Gastrocnemius medialis (tissue), 4 donors: ENCODE measurements around the gene OR52J3. TPM values are rescaled to one million over a fixed set of nuclear protein-coding genes. Genes with fewer than 3 reads are reported as not detected.

Experiments
- ATAC-seq, 2 donors: fragments of 150-250 bp; one replicate each; pipeline ENCODE4 v1.9.1; 2016
- DNase-seq, 2 donors: peaks; one replicate each; pipeline ENCODE4 v3.0.0-alpha.2; 2019
- H3K27ac ChIP-seq, 4 donors: fragments of 200-600 bp; sonication (generic); 1 replicate in 1 of 4; 2 replicates in 3 of 4; pipeline ENCODE4 v1.5.1; 2016 to 2018; ENCODE audit warnings: mild to moderate bottlenecking in 2 of 4, moderate library complexity in 1 of 4
- H3K27me3 ChIP-seq, 3 donors: fragments of 200-600 bp; sonication (generic) in 2 of 3; 1 replicate in 1 of 3; 2 replicates in 2 of 3; pipeline versions ENCODE4 v1.5.1 to v1.6.0; 2016 to 2019; ENCODE audit warnings: mild to moderate bottlenecking in 1 of 3, moderate library complexity in 1 of 3
- H3K36me3 ChIP-seq, 2 donors: fragments of 200-600 bp; sonication (generic) in 1 of 2; one replicate each; pipeline ENCODE4 v1.5.1; 2017 to 2018
- H3K4me1 ChIP-seq, 2 donors: fragments of 200-600 bp; sonication (generic) in 1 of 2; one replicate each; pipeline ENCODE4 v1.5.1; 2016 to 2017; ENCODE audit warnings: mild to moderate bottlenecking in 2 of 2
- H3K4me3 ChIP-seq, 4 donors: fragments of 200-600 bp; sonication (generic) in 3 of 4; 1 replicate in 1 of 4; 2 replicates in 3 of 4; pipeline ENCODE4 v1.5.1; 2016 to 2019; ENCODE audit warnings: mild to moderate bottlenecking in 2 of 4
- H3K9me3 ChIP-seq, 3 donors: fragments of 200-600 bp; sonication (generic) in 2 of 3; 1 replicate in 1 of 3; 2 replicates in 2 of 3; pipeline ENCODE4 v1.5.1; 2016 to 2019
- POLR2A ChIP-seq, 2 donors: fragments of 450-650 bp; IDR thresholded peaks; one replicate each; pipeline ENCODE4 v1.6.1; 2017; ENCODE audit warnings: antibody characterized with exemption in 2 of 2, mild to moderate bottlenecking in 2 of 2, moderate library complexity in 2 of 2
- in situ Hi-C, 4 donors: fragments of 200-750 bp; cut with MboI; loops; one replicate each; pipeline versions ENCODE4 v1.15.0 to v1.8.0; 2017; ENCODE audit warnings: low sequenced_read_pairs in 4 of 4
- intact Hi-C: fragments of 100-400 bp; cut with DNase I; formaldehyde crosslinking; loops from one replicate; pipeline ENCODE4 v1.15.1; 2023; ENCODE audit warnings: low total_unique reads
- total RNA-seq, 4 donors: library from RNA; depleted of rRNA; stranded (reverse); fragments of >200 nt; gene quantifications; one replicate each; pipeline versions ENCODE4 v1.1.0 to v1.2.3, GENCODE V29; 2016
- TF ChIP-seq, protein P1 (sequence below), 5 experiments: fragments of 450-650 bp in 3 of 5; fragments of 200-600 bp in 2 of 5; sonication (generic) in 2 of 5; IDR thresholded peaks in 4 of 5; conservative IDR thresholded peaks in 1 of 5; 1 replicate in 4 of 5; 2 replicates in 1 of 5; pipeline ENCODE4 v1.5.1; 2016 to 2019; ENCODE audit warnings: antibody characterized with exemption in 5 of 5, mild to moderate bottlenecking in 3 of 5, moderate library complexity in 3 of 5

Gene OR52J3
- total RNA-seq, 4 donors from 2014 or later: not detected

DNA sequence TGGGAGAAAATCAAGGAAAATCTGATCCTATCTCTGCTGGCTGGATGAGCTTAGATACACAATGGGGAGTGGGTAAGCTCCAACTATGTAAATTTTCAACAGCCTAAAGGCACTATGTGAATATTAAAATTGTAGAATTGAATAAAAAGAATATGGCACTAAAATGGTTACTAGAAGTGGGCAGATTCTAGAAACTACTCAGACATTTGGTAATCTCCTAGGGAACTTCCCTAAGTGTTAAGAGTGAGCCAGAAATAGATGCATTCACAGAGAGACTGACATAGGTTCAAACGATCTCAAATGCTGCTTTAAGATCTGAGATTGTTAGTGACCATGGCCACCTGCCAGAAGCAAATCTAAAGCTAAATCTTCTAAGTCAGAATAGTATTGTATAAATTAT, 18.7 kb downstream of the OR52J3 start:
- Histone ChIP-seq H3K4me1 (no peaks in the 10 kb centered on the region), H3K9me3 (no peaks in the 10 kb centered on the region), H3K4me3 (no peak overlapping the region), H3K27me3 (no peaks in the 10 kb centered on the region), H3K36me3 (no peaks in the 10 kb centered on the region), H3K27ac (no peak overlapping the region)
- intact Hi-C loops: no loop called here
- TF ChIP-seq POLR2A (IDR thresholded peaks at IDR 0.05): no peak
- TF ChIP-seq, protein P1, sequence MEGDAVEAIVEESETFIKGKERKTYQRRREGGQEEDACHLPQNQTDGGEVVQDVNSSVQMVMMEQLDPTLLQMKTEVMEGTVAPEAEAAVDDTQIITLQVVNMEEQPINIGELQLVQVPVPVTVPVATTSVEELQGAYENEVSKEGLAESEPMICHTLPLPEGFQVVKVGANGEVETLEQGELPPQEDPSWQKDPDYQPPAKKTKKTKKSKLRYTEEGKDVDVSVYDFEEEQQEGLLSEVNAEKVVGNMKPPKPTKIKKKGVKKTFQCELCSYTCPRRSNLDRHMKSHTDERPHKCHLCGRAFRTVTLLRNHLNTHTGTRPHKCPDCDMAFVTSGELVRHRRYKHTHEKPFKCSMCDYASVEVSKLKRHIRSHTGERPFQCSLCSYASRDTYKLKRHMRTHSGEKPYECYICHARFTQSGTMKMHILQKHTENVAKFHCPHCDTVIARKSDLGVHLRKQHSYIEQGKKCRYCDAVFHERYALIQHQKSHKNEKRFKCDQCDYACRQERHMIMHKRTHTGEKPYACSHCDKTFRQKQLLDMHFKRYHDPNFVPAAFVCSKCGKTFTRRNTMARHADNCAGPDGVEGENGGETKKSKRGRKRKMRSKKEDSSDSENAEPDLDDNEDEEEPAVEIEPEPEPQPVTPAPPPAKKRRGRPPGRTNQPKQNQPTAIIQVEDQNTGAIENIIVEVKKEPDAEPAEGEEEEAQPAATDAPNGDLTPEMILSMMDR (IDR thresholded peaks at IDR 0.05 in 4 of 5, conservative IDR thresholded peaks at IDR 0.05 in 1 of 5): no peak
- in situ Hi-C loops: no loop called here
- ATAC-seq (no peak), DNase-seq (no peak)

DNA sequence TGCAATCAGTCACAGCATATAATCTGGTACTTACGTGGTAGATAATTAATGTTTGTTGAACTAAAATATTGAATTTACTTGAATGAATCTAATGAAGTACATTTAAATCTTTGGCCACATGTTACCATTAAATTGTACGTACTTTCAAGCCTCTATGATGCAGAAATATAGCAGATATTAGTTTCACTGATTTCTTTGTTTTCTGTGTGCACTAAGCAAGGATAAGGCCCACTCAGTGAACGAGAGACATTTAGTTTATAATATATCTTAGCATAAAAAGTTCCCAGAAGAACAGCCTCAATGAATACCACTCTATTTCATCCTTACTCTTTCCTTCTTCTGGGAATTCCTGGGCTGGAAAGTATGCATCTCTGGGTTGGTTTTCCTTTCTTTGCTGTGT, 22.9 kb downstream of the OR52J3 start, which contains the start of gene OR52E1:
OR52E1 (plus strand) TSS at position 301 of the 400 bp plus-strand sequence.
- Histone ChIP-seq H3K36me3 (no peaks in the 10 kb centered on the region), H3K4me1 (no peaks in the 10 kb centered on the region), H3K27ac (no peak within 1 kb of the TSS), H3K4me3 (no peak within 1 kb of the TSS), H3K27me3 (no peaks in the 10 kb centered on the region), H3K9me3 (no peaks in the 10 kb centered on the region)
- in situ Hi-C loops: no loop called here
- DNase-seq: no peak
- intact Hi-C loops: no loop called here
- ATAC-seq: no peak
- TF ChIP-seq, protein P1 (IDR thresholded peaks at IDR 0.05 in 4 of 5, conservative IDR thresholded peaks at IDR 0.05 in 1 of 5): no peak
- TF ChIP-seq POLR2A (IDR thresholded peaks at IDR 0.05): no peak

DNA sequence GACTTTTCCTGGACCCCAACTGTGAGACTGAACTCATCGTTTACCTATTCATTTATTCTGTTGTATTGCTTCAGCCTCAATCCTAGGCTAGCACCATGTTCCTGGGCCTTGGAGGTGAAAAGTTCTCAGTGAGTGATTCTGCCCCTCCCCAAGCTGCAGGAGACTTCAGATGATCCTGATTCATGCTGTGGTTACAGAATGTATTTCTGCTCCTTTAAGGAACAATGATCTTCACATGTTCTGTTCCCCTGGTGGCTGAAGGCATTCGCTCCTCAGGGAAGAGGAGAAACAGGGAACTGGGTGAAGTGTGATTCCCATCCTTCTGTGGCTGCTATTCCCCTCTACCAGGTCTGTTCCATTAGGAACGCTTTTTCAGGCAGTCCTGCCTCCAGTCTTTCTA, 25.5 kb downstream of the OR52J3 start:
- Histone ChIP-seq H3K9me3 (no peaks in the 10 kb centered on the region), H3K4me1 (no peaks in the 10 kb centered on the region), H3K4me3 (no peak overlapping the region), H3K36me3 (no peaks in the 10 kb centered on the region), H3K27ac (no peak overlapping the region), H3K27me3 (no peaks in the 10 kb centered on the region)
- DNase-seq (no peak), ATAC-seq (no peak)
- intact Hi-C loops: no loop called here
- in situ Hi-C loops: no loop called here
- TF ChIP-seq POLR2A (IDR thresholded peaks at IDR 0.05): no peak
- TF ChIP-seq, protein P1 (IDR thresholded peaks at IDR 0.05 in 4 of 5, conservative IDR thresholded peaks at IDR 0.05 in 1 of 5): no peak

DNA sequence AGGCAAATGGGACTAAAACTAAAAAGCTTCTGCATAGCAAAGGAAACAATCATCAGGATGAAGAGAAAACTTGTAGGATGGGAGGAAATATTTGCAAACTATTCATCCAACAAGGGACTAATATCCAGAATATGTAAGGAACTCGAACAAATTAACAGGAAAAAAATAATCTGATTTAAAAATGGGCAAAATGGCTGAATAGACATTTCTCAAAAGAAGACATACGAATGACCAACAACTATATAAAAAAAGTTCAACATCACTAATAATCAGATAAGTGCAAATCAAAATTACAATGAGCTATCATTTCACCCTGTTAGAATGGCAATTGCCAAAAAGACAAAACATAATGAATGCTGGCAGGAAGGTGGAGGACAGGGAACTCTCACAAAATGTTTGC, 35.1 kb downstream of the OR52J3 start:
- Histone ChIP-seq H3K9me3 (no peaks in the 10 kb centered on the region), H3K4me3 (no peak overlapping the region), H3K4me1 (no peaks in the 10 kb centered on the region), H3K27me3 (no peaks in the 10 kb centered on the region), H3K36me3 (no peaks in the 10 kb centered on the region), H3K27ac (no peak overlapping the region)
- no peak for ATAC-seq
- TF ChIP-seq, protein P1 (IDR thresholded peaks at IDR 0.05 in 4 of 5, conservative IDR thresholded peaks at IDR 0.05 in 1 of 5): no peak
- intact Hi-C loops: no loop called here
- DNase-seq: no peak
- in situ Hi-C loops: no loop called here

DNA sequence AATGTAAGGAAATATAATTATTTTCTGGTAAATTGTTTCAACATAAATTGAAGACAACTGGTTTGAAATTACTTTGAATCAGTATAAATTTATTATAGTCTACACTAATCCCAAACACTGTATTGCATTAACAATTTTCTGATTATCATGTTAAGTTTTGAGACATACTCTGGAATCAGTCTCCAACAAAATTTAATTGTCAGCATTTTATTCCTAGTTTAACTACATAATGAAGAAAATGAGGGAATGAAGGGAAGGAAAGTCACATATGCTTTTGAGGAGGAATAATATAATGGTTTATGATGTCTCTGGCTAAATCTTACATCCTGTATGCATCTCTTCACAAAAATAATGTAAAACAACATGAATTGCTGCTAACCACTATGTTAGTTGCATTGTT, 37.3 kb downstream of the OR52J3 start:
- no peak for ATAC-seq
- Histone ChIP-seq H3K36me3 (no peaks in the 10 kb centered on the region), H3K4me1 (no peaks in the 10 kb centered on the region), H3K4me3 (no peak overlapping the region), H3K27ac (no peak overlapping the region), H3K9me3 (no peaks in the 10 kb centered on the region), H3K27me3 (no peaks in the 10 kb centered on the region)
- TF ChIP-seq, protein P1 (IDR thresholded peaks at IDR 0.05 in 4 of 5, conservative IDR thresholded peaks at IDR 0.05 in 1 of 5): no peak
- no peak for TF ChIP-seq POLR2A (IDR thresholded peaks at IDR 0.05)
- in situ Hi-C loops: no loop called here
- intact Hi-C loops: no loop called here
- no peak for DNase-seq
